Esophagus muscularis mucosa (tissue), 4 donors: ENCODE measurements around the gene PAK5.

Experiments used
- CTCF ChIP-seq, 3 experiments: fragments of 200-600 bp in 2 of 3; fragments of 450-650 bp in 1 of 3; sonication (generic) in 2 of 3; IDR thresholded peaks; one replicate each; pipeline ENCODE4 v1.5.1; 2017 to 2019; ENCODE audit warnings: antibody characterized with exemption in 3 of 3, mild to moderate bottlenecking in 2 of 3, moderate library complexity in 1 of 3
- EP300 ChIP-seq: sonication (generic); formaldehyde crosslinking; IDR thresholded peaks from one replicate; pipeline ENCODE4 v1.6.1; 2017; ENCODE audit warnings: antibody characterized with exemption
- POLR2A ChIP-seq: fragments of 450-650 bp; IDR thresholded peaks from one replicate; pipeline ENCODE4 v1.6.1; 2017; ENCODE audit warnings: antibody characterized with exemption, moderate library complexity, mild to moderate bottlenecking, low read depth

DNA sequence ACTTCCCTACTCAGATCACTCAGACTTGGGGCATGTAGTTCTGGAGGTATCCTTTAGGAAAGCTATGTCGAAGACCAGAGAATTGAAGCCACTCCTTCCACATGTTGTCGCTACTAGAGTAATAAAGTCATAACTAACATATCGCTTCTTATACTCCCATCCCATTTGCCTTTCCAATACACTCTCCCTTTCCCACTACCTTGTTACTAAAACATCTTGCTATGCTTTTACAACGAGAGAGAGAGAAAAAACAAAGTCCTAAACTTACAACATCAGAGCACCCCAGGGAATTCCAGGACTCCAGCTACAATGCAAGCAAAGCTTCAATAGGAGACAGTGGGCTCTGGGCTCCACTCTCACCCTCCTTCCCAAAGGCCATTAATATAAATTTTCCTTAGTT is 329.6 kb downstream of the PAK5 start:
- no peak for TF ChIP-seq CTCF (IDR thresholded peaks at IDR 0.05)
- TF ChIP-seq POLR2A, result no peak
- TF ChIP-seq EP300, result no peak
